Measurements from ENCODE around the gene STT3B.

STT3B gene

GRCh38 chr3:31575448-31575847, 42.7 kb downstream of the STT3B start:
- Histone ChIP-seq H3K4me3 (ENCODE audit: low read depth, low read length) (no peak overlapping the region), H3K36me3 (peaks cover 12% of the 10 kb centered on the region), H3K27ac (no peak overlapping the region), H3K27me3 (ENCODE audit: insufficient read depth, low read depth, severe bottlenecking) (no peaks in the 10 kb centered on the region), H3K9me3 (ENCODE audit: severe bottlenecking) (no peaks in the 10 kb centered on the region)
- no peak for DNase-seq
- TF ChIP-seq CTCF (IDR thresholded peaks at IDR 0.05; ENCODE audit: low read depth, low read length): no peak

GRCh38 chr3:31576521-31576920, 43.8 kb downstream of the STT3B start:
- Histone ChIP-seq H3K27me3 (ENCODE audit: insufficient read depth, low read depth, severe bottlenecking) (no peaks in the 10 kb centered on the region), H3K27ac (no peak overlapping the region), H3K9me3 (ENCODE audit: severe bottlenecking) (no peaks in the 10 kb centered on the region), H3K4me3 (ENCODE audit: low read depth, low read length) (no peak overlapping the region), H3K36me3 (peaks cover 21% of the 10 kb centered on the region)
- no peak for TF ChIP-seq CTCF (IDR thresholded peaks at IDR 0.05; ENCODE audit: low read depth, low read length)
- no peak for DNase-seq

GRCh38 chr3:31577232-31577631, 44.5 kb downstream of the STT3B start:
- no peak overlapping the region for H3K27ac ChIP-seq
- H3K27me3 ChIP-seq (ENCODE audit: insufficient read depth, low read depth, severe bottlenecking): no peaks in the 10 kb centered on the region
- TF ChIP-seq CTCF (IDR thresholded peaks at IDR 0.05; ENCODE audit: low read depth, low read length): no peak
- peaks cover 26% of the 10 kb centered on the region for H3K36me3 ChIP-seq
- no peak for DNase-seq
- H3K9me3 ChIP-seq (ENCODE audit: severe bottlenecking): no peaks in the 10 kb centered on the region
- no peak overlapping the region for H3K4me3 ChIP-seq (ENCODE audit: low read depth, low read length)

- Histone ChIP-seq H3K36me3 (peaks cover 26% of the 10 kb centered on the region), H3K27me3 (ENCODE audit: insufficient read depth, low read depth, severe bottlenecking) (no peaks in the 10 kb centered on the region), H3K4me3 (ENCODE audit: low read depth, low read length) (no peak overlapping the region), H3K9me3 (ENCODE audit: severe bottlenecking) (no peaks in the 10 kb centered on the region), H3K27ac (no peak overlapping the region)
- TF ChIP-seq CTCF (IDR thresholded peaks at IDR 0.05; ENCODE audit: low read depth, low read length): no peak
- DNase-seq: no peak
These were observed 47.1 kb downstream of the STT3B start for GRCh38 chr3:31579828-31580227.

- Histone ChIP-seq H3K36me3 (peaks cover 26% of the 10 kb centered on the region), H3K27me3 (ENCODE audit: insufficient read depth, low read depth, severe bottlenecking) (no peaks in the 10 kb centered on the region), H3K27ac (no peak overlapping the region), H3K9me3 (ENCODE audit: severe bottlenecking) (no peaks in the 10 kb centered on the region), H3K4me3 (ENCODE audit: low read depth, low read length) (no peak overlapping the region)
- DNase-seq: no peak
- no peak for TF ChIP-seq CTCF (IDR thresholded peaks at IDR 0.05; ENCODE audit: low read depth, low read length)
These were observed 47.9 kb downstream of the STT3B start for GRCh38 chr3:31580645-31581044.

GRCh38 chr3:31581660-31582059, 48.9 kb downstream of the STT3B start:
- H3K36me3 ChIP-seq: peaks cover 29% of the 10 kb centered on the region
- no peak overlapping the region for H3K4me3 ChIP-seq (ENCODE audit: low read depth, low read length)
- H3K27me3 ChIP-seq (ENCODE audit: insufficient read depth, low read depth, severe bottlenecking): no peaks in the 10 kb centered on the region
- no peak overlapping the region for H3K27ac ChIP-seq
- no peak for DNase-seq
- TF ChIP-seq CTCF (IDR thresholded peaks at IDR 0.05; ENCODE audit: low read depth, low read length): no peak
- no peaks in the 10 kb centered on the region for H3K9me3 ChIP-seq (ENCODE audit: severe bottlenecking)
